Endothelial cell of umbilical vein (primary cell): ENCODE results near the gene PPP1R7. TPM values are rescaled to one million over a fixed set of nuclear protein-coding genes. Genes with fewer than 3 reads are reported as not detected.

Experiments used
- BruUV-seq: library from RNA; stranded (reverse); fragments of 400-500 nt; replicated peaks from 2 replicates; lab custom pipeline; 2021; lab: Mats Ljungman, UMichigan
- CTCF ChIA-PET: fragments of 300-600, 350-600 bp; sonication (Branson Sonifier 250); formaldehyde crosslinking; loops from one replicate; lab custom pipeline; 2021; ENCODE audit warnings: antibody characterized with exemption, inconsistent platforms; lab: Charles Lee
- POLR2A ChIA-PET: fragments of 300-600, 350-600 bp; sonication (Branson Sonifier 250); formaldehyde crosslinking; loops from one replicate; lab custom pipeline; 2021; ENCODE audit warnings: antibody characterized with exemption, inconsistent platforms; lab: Charles Lee
- DNase-seq: peaks from one replicate; pipeline ENCODE4 v3.0.0-alpha.2; 2011; ENCODE audit warnings: low read depth, low spot score
- FAIRE-seq: peaks from 2 replicates; lab custom pipeline; 2011; peaks lifted over from hg19 to GRCh38; lab: Jason Lieb, UNC
- H2AFZ ChIP-seq: 2 replicates; pipeline ENCODE4 v1.6.0; 2012; ENCODE audit warnings: low read depth, low read length, control low read depth, inconsistent platforms
- H3K27ac ChIP-seq: 2 replicates; pipeline ENCODE4 v1.5.1; 2011; ENCODE audit warnings: low read depth, mild to moderate bottlenecking, control low read depth, low read length, moderate library complexity; ENCODE audit not compliant: insufficient read depth
- H3K27me3 ChIP-seq, 2 experiments: 2 replicates each; pipeline versions ENCODE4 v1.6.0 to v1.6.1; 2011; ENCODE audit warnings: low read length in 2 of 2, mixed read lengths in 1 of 2; ENCODE audit not compliant: control insufficient read depth in 2 of 2, insufficient read depth in 2 of 2
- H3K36me3 ChIP-seq, 2 experiments: 2 replicates in 1 of 2; 3 replicates in 1 of 2; pipeline ENCODE4 v1.5.1; 2011; ENCODE audit warnings: low read length in 2 of 2, mild to moderate bottlenecking in 1 of 2, moderate library complexity in 1 of 2; ENCODE audit not compliant: control insufficient read depth in 2 of 2, insufficient read depth in 2 of 2; ENCODE audit errors: extremely low read depth in 1 of 2
- H3K4me1 ChIP-seq: 3 replicates; pipeline ENCODE4 v1.5.1; 2011; ENCODE audit warnings: mild to moderate bottlenecking, low read length; ENCODE audit not compliant: control insufficient read depth, insufficient read depth; ENCODE audit errors: extremely low read depth
- H3K4me2 ChIP-seq: 2 replicates; pipeline ENCODE4 v1.6.1; 2011; ENCODE audit warnings: low read length, control low read depth, mixed read lengths; ENCODE audit not compliant: insufficient read depth
- H3K4me3 ChIP-seq, 3 experiments: fragments of 200-600 bp in 1 of 3; sonication (generic), shearing (Covaris generic) in 1 of 3; replicated peaks in 1 of 3; 2 replicates each; pipeline ENCODE4 v1.5.1; 2011 to 2016; ENCODE audit warnings: control low read depth in 3 of 3, low read length in 3 of 3, mild to moderate bottlenecking in 2 of 3, inconsistent platforms in 1 of 3, low read depth in 1 of 3, moderate library complexity in 1 of 3; ENCODE audit not compliant: insufficient read depth in 1 of 3
- H3K79me2 ChIP-seq: 2 replicates; pipeline ENCODE4 v1.6.0; 2012; ENCODE audit warnings: low read length, inconsistent platforms; ENCODE audit not compliant: control insufficient read depth, insufficient read depth
- H3K9ac ChIP-seq: replicated peaks from 2 replicates; pipeline ENCODE3; 2011; ENCODE audit warnings: low read length, control low read depth; ENCODE audit not compliant: insufficient read depth; ENCODE audit errors: extremely low read depth
- H3K9me1 ChIP-seq: replicated peaks from 3 replicates; pipeline ENCODE4 v1.6.0; 2011; ENCODE audit warnings: mild to moderate bottlenecking, low read length; ENCODE audit not compliant: control insufficient read depth, insufficient read depth; ENCODE audit errors: extremely low read depth
- H3K9me3 ChIP-seq: replicated peaks from 2 replicates; pipeline ENCODE4 v1.5.1; 2012; ENCODE audit warnings: low read length, inconsistent platforms; ENCODE audit not compliant: control insufficient read depth, insufficient read depth
- H4K20me1 ChIP-seq: replicated peaks from 2 replicates; pipeline ENCODE3; 2011; ENCODE audit warnings: mild to moderate bottlenecking, low read length; ENCODE audit not compliant: control insufficient read depth, insufficient read depth; ENCODE audit errors: extremely low read depth
- EZH2 ChIP-seq: IDR thresholded peaks from 2 replicates; pipeline ENCODE4 v1.6.1; 2012; ENCODE audit warnings: borderline replicate concordance, low read depth, mild to moderate bottlenecking, moderate library complexity, low read length, inconsistent platforms; ENCODE audit not compliant: severe bottlenecking
- FOS ChIP-seq: IDR thresholded peaks from 2 replicates; pipeline ENCODE4 v1.6.1; 2011; ENCODE audit warnings: mild to moderate bottlenecking, low read length, moderate library complexity, borderline replicate concordance; ENCODE audit not compliant: insufficient read depth
- GATA2 ChIP-seq: IDR thresholded peaks from 2 replicates; pipeline ENCODE4 v1.7.0; 2011; ENCODE audit warnings: low read depth, mild to moderate bottlenecking, moderate library complexity, mixed read lengths, low read length; ENCODE audit not compliant: insufficient read length, insufficient read depth
- JUN ChIP-seq: IDR thresholded peaks from 2 replicates; pipeline ENCODE4 v1.6.1; 2011; ENCODE audit warnings: borderline replicate concordance, low read depth; ENCODE audit not compliant: insufficient read length, insufficient read depth
- MYC ChIP-seq: IDR thresholded peaks from one replicate; pipeline ENCODE4 v1.6.1; 2011; ENCODE audit warnings: mild to moderate bottlenecking, low read depth, low read length
- POLR2A ChIP-seq: IDR thresholded peaks from 2 replicates; pipeline ENCODE4 v1.6.1; 2012; ENCODE audit warnings: low read depth, mild to moderate bottlenecking, control low read depth, low read length
- POLR2AphosphoS5 ChIP-seq: IDR thresholded peaks from 2 replicates; pipeline ENCODE4 v1.6.1; 2012; ENCODE audit warnings: low read depth, mild to moderate bottlenecking, control low read depth, low read length, moderate library complexity; ENCODE audit not compliant: insufficient read depth
- dilution Hi-C: fragments of 300-500 bp; cut with MboI; formaldehyde crosslinking; loops from one replicate; pipeline ENCODE4 v1.15.0; 2019; ENCODE audit warnings: low sequenced_read_pairs; ENCODE audit not compliant: extremely low pct_ligation_motif_present
- intact Hi-C: fragments of 100-400 bp; cut with micrococcal nuclease; formaldehyde crosslinking; loops from one replicate; pipeline ENCODE4 v1.10.0; 2022
- polyA plus RNA-seq, 4 experiments: library from polyadenylated mRNA; depleted of rRNA in 3 of 4; stranded (reverse) in 3 of 4; unstranded in 1 of 4; fragments of >200 nt; gene quantifications; 2 replicates each; pipeline versions ENCODE4 v1.2.1 to v1.2.3, GENCODE V29; 2011 to 2012; ENCODE audit warnings: missing spikeins in 1 of 4
- total RNA-seq: library from RNA; stranded (reverse); gene quantifications from 2 replicates; pipeline ENCODE4 v1.2.3, GENCODE V29; 2021
- TF ChIP-seq, protein P1 (sequence below), 2 donors: IDR thresholded peaks; 1 replicate in 1 of 2; 2 replicates in 1 of 2; pipeline ENCODE4 v1.5.1; 2011; ENCODE audit warnings: low read length in 2 of 2, mild to moderate bottlenecking in 2 of 2, moderate library complexity in 2 of 2, control low read depth in 1 of 2, inconsistent platforms in 1 of 2, low read depth in 1 of 2; ENCODE audit not compliant: insufficient read depth in 1 of 2; ENCODE audit errors: extremely low read depth in 1 of 2
- TF ChIP-seq, protein P2 (sequence below): IDR thresholded peaks from 2 replicates; pipeline ENCODE4 v1.6.1; 2011; ENCODE audit not compliant: insufficient read depth, insufficient read length

PPP1R7 gene
- total and polyA plus RNA-seq, 2 donors (not counting 3 experiments of a cell fraction or from before 2014, with no cell fraction given), result 30.3 to 60.8 TPM

DNA sequence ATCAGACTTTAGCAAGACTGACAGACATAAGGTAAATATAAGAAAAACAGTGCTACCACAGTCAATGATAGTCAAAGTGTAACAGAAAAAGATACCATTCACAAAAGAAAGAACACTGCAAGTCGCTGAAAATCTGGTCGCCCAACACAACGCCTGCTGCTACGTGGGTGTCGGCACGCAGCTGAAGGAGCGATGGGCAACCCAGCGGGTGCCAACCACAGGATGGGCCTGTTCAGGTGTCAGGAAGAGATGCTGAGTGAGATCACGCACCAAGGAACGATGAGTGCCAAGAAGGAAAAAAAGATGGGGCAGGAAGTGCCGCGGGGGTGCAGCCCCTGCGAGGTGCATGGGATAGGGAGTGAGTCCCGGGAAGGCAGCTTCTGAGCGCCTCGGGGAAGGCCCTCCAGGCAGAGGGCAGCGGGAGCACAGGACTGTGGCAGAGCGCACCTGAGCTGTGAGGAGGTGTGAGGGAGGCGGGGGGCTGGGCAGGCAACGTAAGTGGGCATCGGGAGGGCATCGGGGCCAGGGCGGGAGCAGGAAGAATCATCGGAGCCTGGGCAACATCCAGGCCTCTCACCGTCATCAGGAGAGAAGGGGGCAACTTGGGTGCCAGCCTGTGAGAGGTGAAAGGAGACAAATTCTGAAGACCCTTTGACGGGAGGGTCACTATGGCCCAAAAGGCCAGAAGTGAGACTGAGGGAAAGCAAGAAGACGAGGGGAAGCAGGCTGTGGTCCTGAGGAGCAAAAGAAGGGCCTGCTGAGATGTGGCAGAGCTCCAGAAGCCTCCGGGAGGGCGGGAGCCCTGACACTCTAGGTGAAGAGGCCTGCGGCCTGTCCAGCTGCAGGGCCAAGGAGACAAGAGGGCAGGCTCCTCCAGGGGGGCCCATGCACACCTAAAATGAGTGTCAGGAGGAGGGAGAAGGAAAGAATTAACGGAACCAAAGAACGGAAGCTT lies 33.4 kb upstream of the PPP1R7 start:
- BruUV-seq, result no TSS peak
- Histone ChIP-seq H3K27ac (no peak overlapping the region), H3K27me3 (no peaks in the 10 kb centered on the region), H4K20me1 (no peaks in the 10 kb centered on the region), H3K9me1 (no peaks in the 10 kb centered on the region), H3K36me3 (no peaks in the 10 kb centered on the region), H2AFZ (no peak overlapping the region), H3K4me1 (no peaks in the 10 kb centered on the region), H3K9ac (no peak overlapping the region), H3K9me3 (no peaks in the 10 kb centered on the region), H3K4me2 (no peak overlapping the region), H3K4me3 (no peak overlapping the region), H3K79me2 (no peaks in the 10 kb centered on the region)
- ChIA-PET POLR2A (no interaction called here), CTCF (no interaction called here)
- no peak for DNase-seq
- FAIRE-seq, result no peak
- dilution Hi-C loops, result no loop called here
- intact Hi-C loops, result no loop called here
- TF ChIP-seq MYC (no peak), FOS (no peak), EZH2 (no peak), JUN (no peak), POLR2AphosphoS5 (no peak), GATA2 (no peak), POLR2A (no peak)
- TF ChIP-seq, protein P1, sequence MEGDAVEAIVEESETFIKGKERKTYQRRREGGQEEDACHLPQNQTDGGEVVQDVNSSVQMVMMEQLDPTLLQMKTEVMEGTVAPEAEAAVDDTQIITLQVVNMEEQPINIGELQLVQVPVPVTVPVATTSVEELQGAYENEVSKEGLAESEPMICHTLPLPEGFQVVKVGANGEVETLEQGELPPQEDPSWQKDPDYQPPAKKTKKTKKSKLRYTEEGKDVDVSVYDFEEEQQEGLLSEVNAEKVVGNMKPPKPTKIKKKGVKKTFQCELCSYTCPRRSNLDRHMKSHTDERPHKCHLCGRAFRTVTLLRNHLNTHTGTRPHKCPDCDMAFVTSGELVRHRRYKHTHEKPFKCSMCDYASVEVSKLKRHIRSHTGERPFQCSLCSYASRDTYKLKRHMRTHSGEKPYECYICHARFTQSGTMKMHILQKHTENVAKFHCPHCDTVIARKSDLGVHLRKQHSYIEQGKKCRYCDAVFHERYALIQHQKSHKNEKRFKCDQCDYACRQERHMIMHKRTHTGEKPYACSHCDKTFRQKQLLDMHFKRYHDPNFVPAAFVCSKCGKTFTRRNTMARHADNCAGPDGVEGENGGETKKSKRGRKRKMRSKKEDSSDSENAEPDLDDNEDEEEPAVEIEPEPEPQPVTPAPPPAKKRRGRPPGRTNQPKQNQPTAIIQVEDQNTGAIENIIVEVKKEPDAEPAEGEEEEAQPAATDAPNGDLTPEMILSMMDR (IDR thresholded peaks at IDR 0.05; ENCODE audit: extremely low read depth in 1 of 2, insufficient read depth in 1 of 2, low read depth in 1 of 2, low read length in 2 of 2), result no peak
- TF ChIP-seq, protein P2, sequence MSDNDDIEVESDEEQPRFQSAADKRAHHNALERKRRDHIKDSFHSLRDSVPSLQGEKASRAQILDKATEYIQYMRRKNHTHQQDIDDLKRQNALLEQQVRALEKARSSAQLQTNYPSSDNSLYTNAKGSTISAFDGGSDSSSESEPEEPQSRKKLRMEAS, result no peak
